HL-60 (cell line): Measurements from ENCODE around the gene CBLN1.

Experiments used
- GABPA ChIP-seq: IDR thresholded peaks from 2 replicates; pipeline ENCODE4 v1.6.1; 2012; ENCODE audit warnings: low read depth
- POLR2AphosphoS5 ChIP-seq: IDR thresholded peaks from 2 replicates; pipeline ENCODE4 v1.6.1; 2012; ENCODE audit warnings: low read depth
- TF ChIP-seq, protein P1 (sequence below): IDR thresholded peaks from one replicate; pipeline ENCODE4 v1.5.1; 2011; ENCODE audit warnings: low read length, control low read depth, inconsistent platforms; ENCODE audit not compliant: insufficient read depth
- TF ChIP-seq, protein P2 (sequence below): IDR thresholded peaks from 2 replicates; pipeline ENCODE4 v1.6.1; 2012; ENCODE audit warnings: low read depth; ENCODE audit not compliant: insufficient replicate concordance

GRCh38 chr16:49262501-49262900, 19.1 kb downstream of the CBLN1 start:
- TF ChIP-seq, protein P1, sequence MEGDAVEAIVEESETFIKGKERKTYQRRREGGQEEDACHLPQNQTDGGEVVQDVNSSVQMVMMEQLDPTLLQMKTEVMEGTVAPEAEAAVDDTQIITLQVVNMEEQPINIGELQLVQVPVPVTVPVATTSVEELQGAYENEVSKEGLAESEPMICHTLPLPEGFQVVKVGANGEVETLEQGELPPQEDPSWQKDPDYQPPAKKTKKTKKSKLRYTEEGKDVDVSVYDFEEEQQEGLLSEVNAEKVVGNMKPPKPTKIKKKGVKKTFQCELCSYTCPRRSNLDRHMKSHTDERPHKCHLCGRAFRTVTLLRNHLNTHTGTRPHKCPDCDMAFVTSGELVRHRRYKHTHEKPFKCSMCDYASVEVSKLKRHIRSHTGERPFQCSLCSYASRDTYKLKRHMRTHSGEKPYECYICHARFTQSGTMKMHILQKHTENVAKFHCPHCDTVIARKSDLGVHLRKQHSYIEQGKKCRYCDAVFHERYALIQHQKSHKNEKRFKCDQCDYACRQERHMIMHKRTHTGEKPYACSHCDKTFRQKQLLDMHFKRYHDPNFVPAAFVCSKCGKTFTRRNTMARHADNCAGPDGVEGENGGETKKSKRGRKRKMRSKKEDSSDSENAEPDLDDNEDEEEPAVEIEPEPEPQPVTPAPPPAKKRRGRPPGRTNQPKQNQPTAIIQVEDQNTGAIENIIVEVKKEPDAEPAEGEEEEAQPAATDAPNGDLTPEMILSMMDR = no peak
- TF ChIP-seq GABPA (no peak), POLR2AphosphoS5 (no peak)
- TF ChIP-seq, protein P2, sequence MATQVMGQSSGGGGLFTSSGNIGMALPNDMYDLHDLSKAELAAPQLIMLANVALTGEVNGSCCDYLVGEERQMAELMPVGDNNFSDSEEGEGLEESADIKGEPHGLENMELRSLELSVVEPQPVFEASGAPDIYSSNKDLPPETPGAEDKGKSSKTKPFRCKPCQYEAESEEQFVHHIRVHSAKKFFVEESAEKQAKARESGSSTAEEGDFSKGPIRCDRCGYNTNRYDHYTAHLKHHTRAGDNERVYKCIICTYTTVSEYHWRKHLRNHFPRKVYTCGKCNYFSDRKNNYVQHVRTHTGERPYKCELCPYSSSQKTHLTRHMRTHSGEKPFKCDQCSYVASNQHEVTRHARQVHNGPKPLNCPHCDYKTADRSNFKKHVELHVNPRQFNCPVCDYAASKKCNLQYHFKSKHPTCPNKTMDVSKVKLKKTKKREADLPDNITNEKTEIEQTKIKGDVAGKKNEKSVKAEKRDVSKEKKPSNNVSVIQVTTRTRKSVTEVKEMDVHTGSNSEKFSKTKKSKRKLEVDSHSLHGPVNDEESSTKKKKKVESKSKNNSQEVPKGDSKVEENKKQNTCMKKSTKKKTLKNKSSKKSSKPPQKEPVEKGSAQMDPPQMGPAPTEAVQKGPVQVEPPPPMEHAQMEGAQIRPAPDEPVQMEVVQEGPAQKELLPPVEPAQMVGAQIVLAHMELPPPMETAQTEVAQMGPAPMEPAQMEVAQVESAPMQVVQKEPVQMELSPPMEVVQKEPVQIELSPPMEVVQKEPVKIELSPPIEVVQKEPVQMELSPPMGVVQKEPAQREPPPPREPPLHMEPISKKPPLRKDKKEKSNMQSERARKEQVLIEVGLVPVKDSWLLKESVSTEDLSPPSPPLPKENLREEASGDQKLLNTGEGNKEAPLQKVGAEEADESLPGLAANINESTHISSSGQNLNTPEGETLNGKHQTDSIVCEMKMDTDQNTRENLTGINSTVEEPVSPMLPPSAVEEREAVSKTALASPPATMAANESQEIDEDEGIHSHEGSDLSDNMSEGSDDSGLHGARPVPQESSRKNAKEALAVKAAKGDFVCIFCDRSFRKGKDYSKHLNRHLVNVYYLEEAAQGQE = no peak
